Measurements from ENCODE around the gene TMC7.

GRCh38 chr16:18942061-18942460 is 41.7 kb upstream of the TMC7 start:
- TF ChIP-seq, protein P1, sequence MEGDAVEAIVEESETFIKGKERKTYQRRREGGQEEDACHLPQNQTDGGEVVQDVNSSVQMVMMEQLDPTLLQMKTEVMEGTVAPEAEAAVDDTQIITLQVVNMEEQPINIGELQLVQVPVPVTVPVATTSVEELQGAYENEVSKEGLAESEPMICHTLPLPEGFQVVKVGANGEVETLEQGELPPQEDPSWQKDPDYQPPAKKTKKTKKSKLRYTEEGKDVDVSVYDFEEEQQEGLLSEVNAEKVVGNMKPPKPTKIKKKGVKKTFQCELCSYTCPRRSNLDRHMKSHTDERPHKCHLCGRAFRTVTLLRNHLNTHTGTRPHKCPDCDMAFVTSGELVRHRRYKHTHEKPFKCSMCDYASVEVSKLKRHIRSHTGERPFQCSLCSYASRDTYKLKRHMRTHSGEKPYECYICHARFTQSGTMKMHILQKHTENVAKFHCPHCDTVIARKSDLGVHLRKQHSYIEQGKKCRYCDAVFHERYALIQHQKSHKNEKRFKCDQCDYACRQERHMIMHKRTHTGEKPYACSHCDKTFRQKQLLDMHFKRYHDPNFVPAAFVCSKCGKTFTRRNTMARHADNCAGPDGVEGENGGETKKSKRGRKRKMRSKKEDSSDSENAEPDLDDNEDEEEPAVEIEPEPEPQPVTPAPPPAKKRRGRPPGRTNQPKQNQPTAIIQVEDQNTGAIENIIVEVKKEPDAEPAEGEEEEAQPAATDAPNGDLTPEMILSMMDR (IDR thresholded peaks at IDR 0.05; ENCODE audit: insufficient read depth, low read length) = no peak
- TF ChIP-seq, protein P2, sequence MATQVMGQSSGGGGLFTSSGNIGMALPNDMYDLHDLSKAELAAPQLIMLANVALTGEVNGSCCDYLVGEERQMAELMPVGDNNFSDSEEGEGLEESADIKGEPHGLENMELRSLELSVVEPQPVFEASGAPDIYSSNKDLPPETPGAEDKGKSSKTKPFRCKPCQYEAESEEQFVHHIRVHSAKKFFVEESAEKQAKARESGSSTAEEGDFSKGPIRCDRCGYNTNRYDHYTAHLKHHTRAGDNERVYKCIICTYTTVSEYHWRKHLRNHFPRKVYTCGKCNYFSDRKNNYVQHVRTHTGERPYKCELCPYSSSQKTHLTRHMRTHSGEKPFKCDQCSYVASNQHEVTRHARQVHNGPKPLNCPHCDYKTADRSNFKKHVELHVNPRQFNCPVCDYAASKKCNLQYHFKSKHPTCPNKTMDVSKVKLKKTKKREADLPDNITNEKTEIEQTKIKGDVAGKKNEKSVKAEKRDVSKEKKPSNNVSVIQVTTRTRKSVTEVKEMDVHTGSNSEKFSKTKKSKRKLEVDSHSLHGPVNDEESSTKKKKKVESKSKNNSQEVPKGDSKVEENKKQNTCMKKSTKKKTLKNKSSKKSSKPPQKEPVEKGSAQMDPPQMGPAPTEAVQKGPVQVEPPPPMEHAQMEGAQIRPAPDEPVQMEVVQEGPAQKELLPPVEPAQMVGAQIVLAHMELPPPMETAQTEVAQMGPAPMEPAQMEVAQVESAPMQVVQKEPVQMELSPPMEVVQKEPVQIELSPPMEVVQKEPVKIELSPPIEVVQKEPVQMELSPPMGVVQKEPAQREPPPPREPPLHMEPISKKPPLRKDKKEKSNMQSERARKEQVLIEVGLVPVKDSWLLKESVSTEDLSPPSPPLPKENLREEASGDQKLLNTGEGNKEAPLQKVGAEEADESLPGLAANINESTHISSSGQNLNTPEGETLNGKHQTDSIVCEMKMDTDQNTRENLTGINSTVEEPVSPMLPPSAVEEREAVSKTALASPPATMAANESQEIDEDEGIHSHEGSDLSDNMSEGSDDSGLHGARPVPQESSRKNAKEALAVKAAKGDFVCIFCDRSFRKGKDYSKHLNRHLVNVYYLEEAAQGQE (IDR thresholded peaks at IDR 0.05; ENCODE audit: insufficient replicate concordance, low read depth) = no peak
- TF ChIP-seq POLR2AphosphoS5 (IDR thresholded peaks at IDR 0.05; ENCODE audit: low read depth) = no peak
